ENCODE measurements around the gene TAOK2. TPM values are rescaled to one million over a fixed set of nuclear protein-coding genes. Genes with fewer than 3 reads are reported as not detected.

TAOK2 gene
- total and polyA plus RNA-seq, 5 donors from 2014 or later: 2.1 to 30.0 (median 3.0) TPM

- Histone ChIP-seq H3K36me3 (ENCODE audit: control insufficient read depth, insufficient read depth, low read length) (peaks cover 30% of the 10 kb centered on the region), H3K27me3 (ENCODE audit: control insufficient read depth, insufficient read depth, low read length) (no peaks in the 10 kb centered on the region), H3K9me3 (ENCODE audit: control insufficient read depth in 2 of 2, low read length in 2 of 2) (no peaks in the 10 kb centered on the region), H3K4me3 (ENCODE audit: low read depth, low read length) (no peak overlapping the region), H3K4me1 (ENCODE audit: control insufficient read depth, insufficient read depth, low read length, poor library complexity, severe bottlenecking) (peaks cover 20% of the 10 kb centered on the region), H3K27ac (ENCODE audit: insufficient read depth, low read length, poor library complexity, severe bottlenecking) (no peak overlapping the region)
- peaks cover 4 to 33% (median 14%) of the 10 kb centered on the region in 4 donors for H3K4me1 Mint-ChIP-seq
- ATAC-seq (ENCODE audit: low read depth in 2 of 2) (no peak), DNase-seq (no peak)
- H3K4me3 Mint-ChIP-seq: peak overlapping the region in 2 of 4 donors; percentile 39 to 49
- peaks cover 4% of the 10 kb centered on the region for H3K27me3 Mint-ChIP-seq
- no peak overlapping the region for H3K27ac Mint-ChIP-seq
- peaks cover 24% of the 10 kb centered on the region for H3K36me3 Mint-ChIP-seq
- no peaks in the 10 kb centered on the region for H3K9me3 Mint-ChIP-seq
Observed at GRCh38 chr16:29992344-29992967, 18.8 kb downstream of the TAOK2 start.

GRCh38 chr16:29993191-29993902, 19.7 kb downstream of the TAOK2 start:
- H3K27ac Mint-ChIP-seq: no peak overlapping the region
- no peak overlapping the region for H3K27ac ChIP-seq (ENCODE audit: insufficient read depth, low read length, poor library complexity, severe bottlenecking)
- H3K9me3 Mint-ChIP-seq: no peaks in the 10 kb centered on the region
- H3K4me3 Mint-ChIP-seq: peak overlapping the region in 3 of 4 donors; percentile 68 to 97 (median 71)
- H3K27me3 Mint-ChIP-seq: peaks cover 4% of the 10 kb centered on the region
- no peak overlapping the region for H3K4me3 ChIP-seq (ENCODE audit: low read depth, low read length)
- no peaks in the 10 kb centered on the region for H3K27me3 ChIP-seq (ENCODE audit: control insufficient read depth, insufficient read depth, low read length)
- peaks cover 20% of the 10 kb centered on the region for H3K4me1 ChIP-seq (ENCODE audit: control insufficient read depth, insufficient read depth, low read length, poor library complexity, severe bottlenecking)
- no peaks in the 10 kb centered on the region for H3K9me3 ChIP-seq (ENCODE audit: control insufficient read depth in 2 of 2, low read length in 2 of 2)
- H3K36me3 ChIP-seq (ENCODE audit: control insufficient read depth, insufficient read depth, low read length): peaks cover 28% of the 10 kb centered on the region
- peaks cover 22% of the 10 kb centered on the region for H3K36me3 Mint-ChIP-seq
- ATAC-seq (ENCODE audit: low read depth in 2 of 2) (no peak), DNase-seq (no peak)
- H3K4me1 Mint-ChIP-seq: peaks cover 5 to 40% (median 17%) of the 10 kb centered on the region in 4 donors

GRCh38 chr16:29993903-29994599, 20.4 kb downstream of the TAOK2 start:
- H3K36me3 Mint-ChIP-seq: peaks cover 21% of the 10 kb centered on the region
- Histone ChIP-seq H3K27me3 (ENCODE audit: control insufficient read depth, insufficient read depth, low read length) (no peaks in the 10 kb centered on the region), H3K9me3 (ENCODE audit: control insufficient read depth in 2 of 2, low read length in 2 of 2) (no peaks in the 10 kb centered on the region), H3K36me3 (ENCODE audit: control insufficient read depth, insufficient read depth, low read length) (peaks cover 24% of the 10 kb centered on the region), H3K4me3 (ENCODE audit: low read depth, low read length) (no peak overlapping the region), H3K27ac (ENCODE audit: insufficient read depth, low read length, poor library complexity, severe bottlenecking) (peak overlapping the region; percentile 99), H3K4me1 (ENCODE audit: control insufficient read depth, insufficient read depth, low read length, poor library complexity, severe bottlenecking) (peaks cover 20% of the 10 kb centered on the region)
- DNase-seq (no peak), ATAC-seq (ENCODE audit: low read depth in 2 of 2) (no peak)
- peak overlapping the region; percentile 68 to 99 (median 84) for H3K4me3 Mint-ChIP-seq
- peak overlapping the region; percentile 83 to 99 (median 89) for H3K27ac Mint-ChIP-seq
- H3K9me3 Mint-ChIP-seq: no peaks in the 10 kb centered on the region
- H3K4me1 Mint-ChIP-seq: peaks cover 5 to 45% (median 18%) of the 10 kb centered on the region in 4 donors
- H3K27me3 Mint-ChIP-seq: peaks cover 4% of the 10 kb centered on the region

DNA sequence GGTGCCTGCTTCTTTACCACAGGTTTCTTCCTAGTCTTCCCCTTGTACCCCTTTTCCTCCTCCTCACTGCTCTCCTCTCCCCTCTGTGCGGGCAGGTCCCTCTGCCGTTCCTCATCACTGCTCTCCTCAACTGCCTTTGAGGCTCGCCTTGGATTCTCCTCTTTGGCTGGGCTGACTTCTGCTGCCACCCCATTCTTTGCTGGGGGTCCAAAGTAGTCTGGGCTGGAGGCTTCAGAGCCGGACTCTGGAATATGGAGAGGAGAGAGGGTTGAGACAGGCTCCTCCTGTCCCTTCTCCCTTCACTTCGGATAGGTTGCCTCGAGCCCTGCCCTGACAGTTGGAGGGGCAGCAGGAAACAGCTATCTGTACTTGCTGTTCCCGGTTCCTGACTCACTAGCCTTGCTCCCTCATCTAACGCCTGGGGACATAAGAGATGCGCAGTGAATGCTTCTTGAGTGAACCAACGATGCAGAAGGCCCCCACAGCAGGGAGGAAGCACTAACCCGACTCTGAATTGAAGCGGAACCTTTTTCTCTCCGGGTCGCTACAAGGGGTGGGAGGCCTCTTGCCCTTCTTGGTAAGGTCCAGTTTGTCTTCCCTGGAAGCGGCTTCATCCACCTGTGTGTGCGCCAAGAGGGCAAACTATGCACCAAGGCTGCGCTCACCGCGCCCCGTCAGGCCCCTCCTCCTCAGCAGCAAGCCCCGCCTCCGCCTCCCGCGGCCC, 21.1 kb downstream of the TAOK2 start:
- Histone ChIP-seq H3K4me3 (ENCODE audit: low read depth, low read length) (peak overlapping the region; percentile 95), H3K9me3 (ENCODE audit: control insufficient read depth in 2 of 2, low read length in 2 of 2) (no peaks in the 10 kb centered on the region), H3K27ac (ENCODE audit: insufficient read depth, low read length, poor library complexity, severe bottlenecking) (peak overlapping the region; percentile 99), H3K4me1 (ENCODE audit: control insufficient read depth, insufficient read depth, low read length, poor library complexity, severe bottlenecking) (peaks cover 20% of the 10 kb centered on the region), H3K36me3 (ENCODE audit: control insufficient read depth, insufficient read depth, low read length) (peaks cover 18% of the 10 kb centered on the region), H3K27me3 (ENCODE audit: control insufficient read depth, insufficient read depth, low read length) (no peaks in the 10 kb centered on the region)
- Mint-ChIP-seq H3K9me3 (no peaks in the 10 kb centered on the region), H3K4me3 (peak overlapping the region; percentile 96 to 99 (median 97)), H3K27ac (peak overlapping the region in 2 of 3 donors; percentile 99), H3K27me3 (peaks cover 4% of the 10 kb centered on the region), H3K36me3 (peaks cover 21% of the 10 kb centered on the region), H3K4me1 (peaks cover 9 to 52% (median 18%) of the 10 kb centered on the region in 4 donors)
- ATAC-seq (ENCODE audit: low read depth in 2 of 2) (no peak), DNase-seq (no peak)

DNA sequence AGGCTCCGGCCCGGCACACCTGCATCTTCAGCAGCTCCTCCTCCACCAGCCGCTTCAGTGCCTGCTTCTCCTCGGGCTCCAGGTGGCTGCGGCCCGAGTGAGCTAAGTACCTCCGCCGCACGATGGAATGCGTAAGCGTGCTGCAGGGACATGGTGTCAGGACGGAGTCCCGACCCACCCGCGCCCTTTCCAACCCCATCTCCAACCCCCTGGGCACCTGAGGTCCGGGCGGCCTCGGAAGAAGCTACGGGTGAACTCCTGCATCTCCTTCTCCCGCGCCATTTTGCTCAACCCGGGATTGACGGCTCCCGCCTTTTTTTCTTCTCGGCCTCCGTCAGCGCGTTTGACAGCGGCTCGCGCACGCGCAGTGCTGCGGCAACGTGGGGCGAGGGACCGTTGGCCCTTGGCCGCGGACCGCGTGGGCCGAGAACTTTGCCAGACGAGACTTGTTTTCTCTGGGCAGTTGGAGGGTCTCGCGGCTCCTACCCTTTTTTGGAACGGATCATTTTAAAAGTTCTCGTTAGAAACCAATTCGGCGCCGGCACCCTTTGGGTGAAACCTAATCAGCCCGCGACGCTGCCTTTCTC, 21.7 kb downstream of the TAOK2 start, which contains the start of gene HIRIP3:
Gene HIRIP3, minus strand, starts transcription at position 294 of the 587 bp plus-strand sequence. Its CDS starts 12 bp downstream, at position 282.
- Mint-ChIP-seq H3K9me3 (no peaks in the 10 kb centered on the region), H3K4me1 (peaks cover 9 to 55% (median 18%) of the 10 kb centered on the region in 4 donors), H3K27me3 (peaks cover 4% of the 10 kb centered on the region), H3K4me3 (peak within 1 kb of the TSS; percentile 96 to 99 (median 97)), H3K27ac (peak within 1 kb of the TSS; percentile 96 to 99 (median 99)), H3K36me3 (peaks cover 19% of the 10 kb centered on the region)
- peaks cover 20% of the 10 kb centered on the region for H3K4me1 ChIP-seq (ENCODE audit: control insufficient read depth, insufficient read depth, low read length, poor library complexity, severe bottlenecking)
- peak within 1 kb of the TSS; percentile 99 for H3K27ac ChIP-seq (ENCODE audit: insufficient read depth, low read length, poor library complexity, severe bottlenecking)
- H3K9me3 ChIP-seq (ENCODE audit: control insufficient read depth in 2 of 2, low read length in 2 of 2): no peaks in the 10 kb centered on the region
- ATAC-seq (ENCODE audit: low read depth in 2 of 2): peak; percentile 51 to 52
- H3K4me3 ChIP-seq (ENCODE audit: low read depth, low read length): peak within 1 kb of the TSS; percentile 95
- DNase-seq: peak; percentile 81 to 89 (median 89)
- H3K36me3 ChIP-seq (ENCODE audit: control insufficient read depth, insufficient read depth, low read length): peaks cover 16% of the 10 kb centered on the region
- no peaks in the 10 kb centered on the region for H3K27me3 ChIP-seq (ENCODE audit: control insufficient read depth, insufficient read depth, low read length)

GRCh38 chr16:29995911-29996765, 22.5 kb downstream of the TAOK2 start, which contains the start of gene INO80E:
TSS of gene INO80E (plus strand) at chr16:29996241. CDS start at chr16:29996311, 70 bp downstream.
- Mint-ChIP-seq H3K9me3 (no peaks in the 10 kb centered on the region), H3K4me3 (peak within 1 kb of the TSS; percentile 96 to 99 (median 97)), H3K4me1 (peaks cover 9 to 57% (median 18%) of the 10 kb centered on the region in 4 donors), H3K36me3 (peaks cover 16% of the 10 kb centered on the region), H3K27ac (peak within 1 kb of the TSS; percentile 96 to 99 (median 99)), H3K27me3 (peaks cover 4% of the 10 kb centered on the region)
- peaks cover 15% of the 10 kb centered on the region for H3K36me3 ChIP-seq (ENCODE audit: control insufficient read depth, insufficient read depth, low read length)
- peak within 1 kb of the TSS; percentile 99 for H3K27ac ChIP-seq (ENCODE audit: insufficient read depth, low read length, poor library complexity, severe bottlenecking)
- ATAC-seq (ENCODE audit: low read depth in 2 of 2) (peak; percentile 99), DNase-seq (peak; percentile 98 to 99 (median 98))
- H3K4me1 ChIP-seq (ENCODE audit: control insufficient read depth, insufficient read depth, low read length, poor library complexity, severe bottlenecking): peaks cover 20% of the 10 kb centered on the region
- H3K27me3 ChIP-seq (ENCODE audit: control insufficient read depth, insufficient read depth, low read length): no peaks in the 10 kb centered on the region
- H3K4me3 ChIP-seq (ENCODE audit: low read depth, low read length): peak within 1 kb of the TSS; percentile 95
- H3K9me3 ChIP-seq (ENCODE audit: control insufficient read depth in 2 of 2, low read length in 2 of 2): no peaks in the 10 kb centered on the region
